HUES48 (cell line): Measurements from ENCODE around the gene PIK3C2A.
"Not testable (repeated sequence)": the region's sequence is repeated elsewhere in the genome, so short reads cannot be mapped to it uniquely, and the experiment has no call there.

Experiments used
- H3K27ac ChIP-seq: one replicate; pipeline ENCODE4 v1.7.0; 2013; ENCODE audit warnings: low read depth, low read length, inconsistent platforms
- H3K27me3 ChIP-seq: 2 replicates; pipeline ENCODE4 v1.6.1; 2013; ENCODE audit warnings: mild to moderate bottlenecking, low read length; ENCODE audit not compliant: control insufficient read depth, insufficient read depth
- H3K36me3 ChIP-seq: 2 replicates; pipeline ENCODE4 v1.6.1; 2013; ENCODE audit warnings: low read length; ENCODE audit not compliant: control insufficient read depth, insufficient read depth
- H3K4me1 ChIP-seq: 2 replicates; pipeline ENCODE4 v1.6.1; 2013; ENCODE audit warnings: mild to moderate bottlenecking, low read length; ENCODE audit not compliant: control insufficient read depth, insufficient read depth
- H3K4me3 ChIP-seq: 2 replicates; pipeline ENCODE4 v1.5.1; 2013; ENCODE audit warnings: mild to moderate bottlenecking, low read depth, low read length
- H3K9ac ChIP-seq: 2 replicates; pipeline ENCODE4 v1.6.1; 2013; ENCODE audit warnings: mild to moderate bottlenecking, low read depth, low read length, moderate library complexity
- H3K9me3 ChIP-seq: 2 replicates; pipeline ENCODE4 v1.6.1; 2013; ENCODE audit warnings: low read length; ENCODE audit not compliant: control insufficient read depth, insufficient read depth

PIK3C2A gene, protein sequence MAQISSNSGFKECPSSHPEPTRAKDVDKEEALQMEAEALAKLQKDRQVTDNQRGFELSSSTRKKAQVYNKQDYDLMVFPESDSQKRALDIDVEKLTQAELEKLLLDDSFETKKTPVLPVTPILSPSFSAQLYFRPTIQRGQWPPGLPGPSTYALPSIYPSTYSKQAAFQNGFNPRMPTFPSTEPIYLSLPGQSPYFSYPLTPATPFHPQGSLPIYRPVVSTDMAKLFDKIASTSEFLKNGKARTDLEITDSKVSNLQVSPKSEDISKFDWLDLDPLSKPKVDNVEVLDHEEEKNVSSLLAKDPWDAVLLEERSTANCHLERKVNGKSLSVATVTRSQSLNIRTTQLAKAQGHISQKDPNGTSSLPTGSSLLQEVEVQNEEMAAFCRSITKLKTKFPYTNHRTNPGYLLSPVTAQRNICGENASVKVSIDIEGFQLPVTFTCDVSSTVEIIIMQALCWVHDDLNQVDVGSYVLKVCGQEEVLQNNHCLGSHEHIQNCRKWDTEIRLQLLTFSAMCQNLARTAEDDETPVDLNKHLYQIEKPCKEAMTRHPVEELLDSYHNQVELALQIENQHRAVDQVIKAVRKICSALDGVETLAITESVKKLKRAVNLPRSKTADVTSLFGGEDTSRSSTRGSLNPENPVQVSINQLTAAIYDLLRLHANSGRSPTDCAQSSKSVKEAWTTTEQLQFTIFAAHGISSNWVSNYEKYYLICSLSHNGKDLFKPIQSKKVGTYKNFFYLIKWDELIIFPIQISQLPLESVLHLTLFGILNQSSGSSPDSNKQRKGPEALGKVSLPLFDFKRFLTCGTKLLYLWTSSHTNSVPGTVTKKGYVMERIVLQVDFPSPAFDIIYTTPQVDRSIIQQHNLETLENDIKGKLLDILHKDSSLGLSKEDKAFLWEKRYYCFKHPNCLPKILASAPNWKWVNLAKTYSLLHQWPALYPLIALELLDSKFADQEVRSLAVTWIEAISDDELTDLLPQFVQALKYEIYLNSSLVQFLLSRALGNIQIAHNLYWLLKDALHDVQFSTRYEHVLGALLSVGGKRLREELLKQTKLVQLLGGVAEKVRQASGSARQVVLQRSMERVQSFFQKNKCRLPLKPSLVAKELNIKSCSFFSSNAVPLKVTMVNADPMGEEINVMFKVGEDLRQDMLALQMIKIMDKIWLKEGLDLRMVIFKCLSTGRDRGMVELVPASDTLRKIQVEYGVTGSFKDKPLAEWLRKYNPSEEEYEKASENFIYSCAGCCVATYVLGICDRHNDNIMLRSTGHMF (N-terminal part only)

GRCh38 chr11:17207317-17208256, at the start of gene PIK3C2A:
Gene PIK3C2A, minus strand, starts transcription at chr11:17207986. Its CDS starts 38,245 bp downstream, at chr11:17169741.
- peaks cover 8% of the 10 kb centered on the region; the same call in 1 of the 2 replicates for H3K4me1 ChIP-seq
- H3K4me3 ChIP-seq: peak within 1 kb of the TSS; percentile 81
- H3K27ac ChIP-seq: peak within 1 kb of the TSS; percentile 99
- peak within 1 kb of the TSS; percentile 90 for H3K9ac ChIP-seq
- H3K36me3 ChIP-seq: peaks cover 24% of the 10 kb centered on the region
- no peaks in the 10 kb centered on the region for H3K9me3 ChIP-seq
- H3K27me3 ChIP-seq: no peaks in the 10 kb centered on the region

- no peak overlapping the region for H3K27ac ChIP-seq
- H3K4me1 ChIP-seq: no peaks in the 10 kb centered on the region
- no peaks in the 10 kb centered on the region for H3K9me3 ChIP-seq
- H3K36me3 ChIP-seq: no peaks in the 10 kb centered on the region
- no peak overlapping the region for H3K4me3 ChIP-seq
- no peak overlapping the region for H3K9ac ChIP-seq
- no peaks in the 10 kb centered on the region for H3K27me3 ChIP-seq
Observed at GRCh38 chr11:17257196-17257595, 49.4 kb upstream of the PIK3C2A start.

GRCh38 chr11:17256512-17256911, 48.7 kb upstream of the PIK3C2A start:
- H3K4me3 ChIP-seq: no peak overlapping the region
- no peaks in the 10 kb centered on the region for H3K27me3 ChIP-seq
- H3K9me3 ChIP-seq: no peaks in the 10 kb centered on the region
- no peaks in the 10 kb centered on the region for H3K36me3 ChIP-seq
- no peak overlapping the region for H3K9ac ChIP-seq
- no peaks in the 10 kb centered on the region for H3K4me1 ChIP-seq
- H3K27ac ChIP-seq: no peak overlapping the region

DNA sequence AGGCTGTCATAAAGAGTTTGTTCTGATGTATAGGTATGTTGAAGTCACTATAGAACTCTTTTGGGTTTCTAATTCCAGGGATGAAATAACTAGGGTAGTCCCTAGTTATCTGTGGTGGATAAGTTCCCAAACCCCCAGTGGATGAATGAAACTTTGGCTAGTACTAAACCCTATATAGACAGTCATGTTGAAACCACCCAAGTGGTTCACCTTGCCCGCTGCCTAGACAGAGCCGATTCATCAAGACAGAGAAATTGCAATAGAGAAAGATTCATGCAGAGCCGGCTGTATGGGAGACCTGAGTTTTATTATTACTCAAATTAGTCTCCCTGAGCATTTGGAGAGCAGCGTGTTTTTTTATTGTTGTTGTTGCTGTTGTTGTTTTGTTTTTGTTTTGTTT, 44.9 kb upstream of the PIK3C2A start:
- H3K4me1 ChIP-seq: no peaks in the 10 kb centered on the region

DNA sequence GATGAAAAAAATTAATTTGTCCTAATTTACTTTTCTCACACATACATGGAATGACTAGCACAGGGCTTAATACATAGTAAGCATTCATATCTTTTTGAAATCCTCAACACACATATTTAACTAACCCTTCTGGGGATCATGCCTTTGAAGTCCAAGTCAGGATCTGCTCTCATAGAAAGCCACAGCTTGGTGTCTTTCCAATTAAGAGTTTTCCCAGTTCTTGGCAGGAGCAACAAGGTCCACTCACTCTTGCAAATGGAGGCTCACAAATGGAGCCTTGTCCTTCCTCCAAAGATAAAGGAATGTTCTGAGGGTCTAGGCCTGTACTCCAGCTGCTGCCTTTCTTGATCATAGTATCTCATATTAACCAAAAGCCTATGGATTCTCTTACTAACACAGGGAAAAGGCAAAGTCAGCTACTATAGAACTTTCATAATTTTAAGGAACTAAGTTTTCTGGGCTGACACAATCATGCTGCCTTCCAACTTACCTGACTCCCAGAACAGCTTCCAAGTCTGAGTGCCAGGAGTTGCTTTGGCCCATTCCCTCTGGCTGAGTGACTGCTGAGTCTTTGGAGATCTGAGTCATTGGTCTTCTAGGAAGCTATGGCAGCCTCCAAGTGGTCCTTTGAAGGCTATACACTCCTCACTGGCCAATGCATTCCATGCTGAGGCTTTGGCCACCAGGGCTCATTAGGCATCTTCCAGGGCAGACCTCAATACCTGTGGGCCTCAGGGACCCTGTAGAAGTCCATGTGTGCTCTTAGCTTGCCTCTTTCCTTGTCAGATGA, 43.0 kb upstream of the PIK3C2A start:
- H3K27me3 ChIP-seq: no peaks in the 10 kb centered on the region
- no peak overlapping the region for H3K4me3 ChIP-seq
- no peaks in the 10 kb centered on the region for H3K36me3 ChIP-seq
- no peak overlapping the region for H3K27ac ChIP-seq
- H3K9ac ChIP-seq: no peak overlapping the region
- H3K9me3 ChIP-seq: no peaks in the 10 kb centered on the region
- no peaks in the 10 kb centered on the region for H3K4me1 ChIP-seq

More for the DNA sequence above, 44.9 kb upstream of the PIK3C2A start:
- Histone ChIP-seq H3K9me3 (no peaks in the 10 kb centered on the region), H3K27ac (no peak overlapping the region), H3K4me3 (no peak overlapping the region), H3K9ac (no peak overlapping the region), H3K27me3 (no peaks in the 10 kb centered on the region), H3K36me3 (no peaks in the 10 kb centered on the region)

DNA sequence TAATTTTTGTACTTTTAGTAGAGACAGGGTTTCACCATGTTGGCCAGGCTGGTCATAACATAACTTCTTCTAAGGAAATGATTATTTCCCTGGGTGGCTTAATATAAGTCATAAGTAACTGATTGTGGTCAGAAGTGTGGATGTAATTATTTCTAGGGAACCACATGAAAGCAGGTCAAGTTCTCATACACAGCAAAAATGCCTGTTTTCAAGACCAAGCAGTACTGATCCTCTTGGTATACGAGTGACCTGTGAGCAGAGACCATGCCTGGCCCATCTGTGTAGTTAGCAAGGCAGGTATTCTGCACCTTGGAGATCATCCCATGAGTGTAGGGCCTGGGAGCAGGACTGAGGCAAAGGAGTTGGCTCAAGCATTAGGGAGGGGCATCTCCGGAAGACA, 36.3 kb upstream of the PIK3C2A start:
- Histone ChIP-seq H3K36me3 (no peaks in the 10 kb centered on the region), H3K9ac (no peak overlapping the region), H3K9me3 (no peaks in the 10 kb centered on the region), H3K4me1 (no peaks in the 10 kb centered on the region), H3K4me3 (no peak overlapping the region), H3K27me3 (no peaks in the 10 kb centered on the region), H3K27ac (no peak overlapping the region)

GRCh38 chr11:17242954-17243353, 35.2 kb upstream of the PIK3C2A start:
- H3K9ac ChIP-seq, H3K9me3 ChIP-seq, H3K27me3 ChIP-seq, H3K27ac ChIP-seq, H3K4me1 ChIP-seq, H3K36me3 ChIP-seq, H3K4me3 ChIP-seq: not testable (repeated sequence)

DNA sequence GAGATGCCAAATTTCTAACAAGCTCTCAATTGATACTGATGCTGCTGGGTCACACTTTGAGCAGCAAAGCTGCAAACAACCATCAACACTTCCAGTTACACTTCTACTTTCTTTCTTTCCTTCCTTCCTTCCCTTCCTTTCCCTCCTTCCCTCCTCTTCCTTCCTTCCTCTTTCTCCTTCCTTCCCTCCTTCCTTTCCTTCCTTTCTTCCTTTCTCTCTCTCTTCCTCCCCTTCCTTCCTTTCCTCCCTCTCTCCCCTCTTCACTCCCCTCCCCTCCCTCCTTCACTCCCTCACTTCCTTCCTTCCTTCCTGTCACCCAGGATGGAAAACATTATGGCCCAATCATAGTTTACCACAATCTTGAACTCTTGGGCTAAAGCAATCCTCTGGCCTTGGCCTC, 33.0 kb upstream of the PIK3C2A start:
- no peak overlapping the region for H3K4me3 ChIP-seq
- no peak overlapping the region for H3K9ac ChIP-seq
- no peaks in the 10 kb centered on the region for H3K27me3 ChIP-seq
- H3K36me3 ChIP-seq: no peaks in the 10 kb centered on the region
- no peak overlapping the region for H3K27ac ChIP-seq
- no peaks in the 10 kb centered on the region for H3K4me1 ChIP-seq
- H3K9me3 ChIP-seq: no peaks in the 10 kb centered on the region

DNA sequence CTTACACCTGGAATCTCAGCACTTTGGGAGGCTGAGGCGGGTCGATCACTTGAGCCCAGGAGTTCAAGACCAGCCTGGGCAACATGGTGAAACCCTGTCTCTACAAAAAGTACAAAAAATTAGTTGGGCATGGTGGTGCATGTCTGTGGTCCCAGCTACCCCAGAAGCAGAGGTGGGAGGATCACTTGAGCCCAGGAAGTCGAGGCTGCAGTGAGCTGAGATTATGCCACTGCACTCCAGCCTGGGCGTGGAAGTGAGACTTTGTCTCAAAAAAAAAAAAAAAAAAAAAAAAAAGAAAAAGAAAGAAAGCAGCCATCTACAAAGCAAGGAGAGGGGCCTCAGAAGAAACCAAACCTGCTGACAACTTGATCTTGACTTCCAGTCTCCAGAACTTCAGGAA, 32.1 kb upstream of the PIK3C2A start:
- not testable (repeated sequence) for H3K36me3 ChIP-seq, H3K4me3 ChIP-seq, H3K27ac ChIP-seq, H3K4me1 ChIP-seq, H3K9me3 ChIP-seq, H3K27me3 ChIP-seq, H3K9ac ChIP-seq
